NCI-H2196 (cell line): ENCODE results near the gene STUM.
"Not testable (repeated sequence)": the region's sequence is repeated elsewhere in the genome, so short reads cannot be mapped to it uniquely, and the experiment has no call there.

ENCODE experiments used
- DNase-seq: peaks from one replicate; lab custom pipeline; 2025; ENCODE audit not compliant: unreplicated experiment; lab: John Stamatoyannopoulos, UW

Gene STUM

DNA sequence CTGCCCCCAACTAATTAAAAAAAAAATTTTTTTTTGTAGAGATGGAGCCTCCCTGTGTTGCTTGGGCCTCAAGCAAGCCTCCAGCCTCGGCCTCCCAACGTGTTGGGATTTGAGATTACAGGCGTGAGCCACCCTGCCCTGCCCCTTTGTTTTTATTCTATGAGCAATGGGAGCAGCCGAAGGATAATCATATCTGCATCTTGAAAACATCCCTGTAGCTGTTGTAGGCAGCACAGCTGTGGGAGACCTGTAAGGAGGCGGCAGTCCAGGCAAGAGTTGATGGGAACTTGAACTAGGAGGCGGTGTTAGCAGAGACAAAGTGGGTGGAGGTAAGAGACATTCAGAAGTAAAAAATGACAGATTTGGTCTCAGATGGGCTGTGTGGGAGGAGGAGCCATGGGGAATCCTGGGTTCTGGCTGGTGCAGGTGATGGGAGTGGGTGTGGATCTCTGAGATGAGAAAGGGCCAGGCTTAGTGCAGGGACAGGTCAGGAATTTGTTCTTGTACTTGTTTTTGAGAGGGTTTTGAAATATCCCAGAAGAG lies 31.3 kb downstream of the STUM start:
- no peak for DNase-seq

DNA sequence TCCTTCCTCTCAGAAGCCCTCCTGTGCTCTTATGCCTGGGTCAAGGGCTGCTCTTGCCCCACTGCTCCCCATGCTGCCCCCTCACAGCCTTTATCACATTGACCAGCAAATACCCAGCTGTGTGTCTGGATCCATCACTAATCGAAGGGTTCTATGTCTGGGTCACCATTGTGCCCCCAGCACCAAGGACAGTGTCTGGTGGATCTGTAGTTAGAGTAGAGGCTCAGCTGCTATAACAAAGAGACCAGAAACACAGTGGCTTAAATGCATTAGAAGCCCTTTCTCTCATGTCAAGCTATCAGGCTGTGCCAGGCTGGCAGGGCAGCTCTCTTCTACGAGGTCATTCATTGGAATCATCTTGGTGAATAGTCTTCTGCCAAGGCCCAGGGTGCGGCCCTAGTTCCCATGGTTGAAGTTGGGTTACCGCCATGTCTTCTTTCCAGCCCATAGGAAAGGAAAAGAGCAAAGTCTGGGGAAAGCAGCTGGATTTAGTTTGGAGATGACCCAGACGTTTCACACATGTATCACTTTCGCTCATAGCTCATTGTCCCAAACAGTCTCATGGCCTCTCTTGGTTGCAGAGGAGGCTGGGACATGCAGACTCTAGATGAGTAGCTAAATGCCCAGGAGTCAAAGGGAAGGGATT lies 32.2 kb downstream of the STUM start:
- DNase-seq, result no peak

DNA sequence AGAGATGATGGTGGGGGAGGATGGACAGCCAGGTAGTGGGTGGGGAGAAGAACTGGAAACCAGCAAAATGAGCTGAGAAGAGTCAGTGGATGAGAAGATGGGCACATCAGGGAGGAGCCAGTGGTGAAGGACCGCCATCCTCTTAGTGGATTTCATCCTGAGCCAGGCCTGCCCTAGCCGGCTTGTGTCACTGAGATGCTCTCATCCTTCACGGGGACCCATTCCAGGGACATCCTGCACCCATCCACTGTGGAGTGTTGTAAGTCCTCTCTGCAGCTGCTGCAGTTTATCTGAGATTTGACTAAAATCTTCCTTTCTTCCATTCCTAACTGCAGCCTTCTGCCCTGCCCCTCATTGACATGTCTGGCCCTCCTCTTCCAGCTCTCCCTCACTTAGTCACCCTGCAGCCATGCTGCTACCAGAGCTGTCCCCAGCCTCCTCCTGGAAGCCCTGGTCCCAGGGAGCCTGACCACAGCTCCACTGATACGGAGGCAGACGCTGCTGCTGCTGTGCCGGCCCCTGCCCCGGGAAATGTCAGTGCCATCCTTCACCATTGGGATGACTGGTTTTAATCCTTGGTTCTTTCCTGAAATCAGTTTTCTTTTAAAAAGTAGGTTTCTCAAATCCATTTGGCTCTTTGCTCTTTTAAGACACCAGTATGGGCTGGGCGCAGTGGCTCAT lies 33.2 kb downstream of the STUM start:
- no peak for DNase-seq

DNA sequence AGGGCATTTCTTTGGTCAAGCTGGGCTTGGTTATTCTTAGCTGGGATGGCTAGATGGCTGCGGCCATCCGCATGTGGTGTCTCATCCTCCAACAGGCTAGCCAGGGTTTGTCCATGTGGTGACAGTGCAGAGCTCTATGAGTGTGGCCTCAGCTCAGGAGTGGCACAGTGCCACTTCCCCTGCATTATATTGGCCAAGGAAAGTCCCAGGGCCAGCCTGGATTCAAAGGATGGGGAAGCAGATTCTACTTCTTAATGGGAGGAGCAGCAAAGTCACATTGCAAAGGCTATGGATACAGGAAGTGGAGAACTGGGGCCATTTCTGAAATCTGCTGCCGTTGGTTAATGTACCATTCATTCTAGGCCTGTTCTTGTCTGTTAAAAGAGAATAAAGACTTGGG lies 34.4 kb downstream of the STUM start:
- DNase-seq, result no peak

DNA sequence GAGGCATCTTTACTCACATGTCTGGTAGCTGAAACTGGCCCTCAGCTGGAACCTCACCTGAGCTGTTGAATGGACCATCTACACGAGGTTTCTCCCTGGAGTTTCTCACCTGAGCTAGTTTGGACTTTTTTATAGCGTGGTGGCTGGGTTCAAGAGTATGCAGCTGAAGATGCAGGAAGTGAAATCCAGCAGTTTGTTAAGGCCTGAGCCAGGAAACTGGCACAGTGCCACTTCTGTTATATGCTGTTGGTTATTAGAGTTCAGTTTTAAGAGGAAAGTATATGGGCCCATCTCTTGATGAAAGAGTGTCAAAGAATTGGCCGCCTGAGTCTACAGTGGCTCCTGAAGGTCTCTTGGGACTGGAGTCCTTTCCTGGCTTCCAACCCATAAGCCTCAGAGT lies 35.6 kb downstream of the STUM start:
- no peak for DNase-seq

DNA sequence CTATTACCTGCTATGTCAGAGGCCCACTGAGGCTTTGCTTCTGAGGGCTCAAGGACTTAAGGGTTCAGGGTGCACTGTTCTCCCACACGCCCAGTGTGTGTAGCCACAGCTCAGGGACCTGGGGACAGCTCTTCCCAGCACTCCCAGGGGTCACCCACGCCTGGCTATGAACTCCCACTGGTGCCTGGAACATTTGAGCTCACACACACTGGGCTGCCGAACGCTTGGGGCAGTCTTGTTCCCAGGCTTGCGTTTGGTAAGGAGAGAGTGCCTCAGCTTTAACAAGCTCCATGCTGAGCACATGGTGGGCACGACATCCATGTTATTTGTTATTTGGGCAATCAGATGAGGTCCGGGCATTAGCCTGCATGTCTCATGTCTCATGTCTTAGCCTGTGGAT lies 37.6 kb downstream of the STUM start:
- no peak for DNase-seq

DNA sequence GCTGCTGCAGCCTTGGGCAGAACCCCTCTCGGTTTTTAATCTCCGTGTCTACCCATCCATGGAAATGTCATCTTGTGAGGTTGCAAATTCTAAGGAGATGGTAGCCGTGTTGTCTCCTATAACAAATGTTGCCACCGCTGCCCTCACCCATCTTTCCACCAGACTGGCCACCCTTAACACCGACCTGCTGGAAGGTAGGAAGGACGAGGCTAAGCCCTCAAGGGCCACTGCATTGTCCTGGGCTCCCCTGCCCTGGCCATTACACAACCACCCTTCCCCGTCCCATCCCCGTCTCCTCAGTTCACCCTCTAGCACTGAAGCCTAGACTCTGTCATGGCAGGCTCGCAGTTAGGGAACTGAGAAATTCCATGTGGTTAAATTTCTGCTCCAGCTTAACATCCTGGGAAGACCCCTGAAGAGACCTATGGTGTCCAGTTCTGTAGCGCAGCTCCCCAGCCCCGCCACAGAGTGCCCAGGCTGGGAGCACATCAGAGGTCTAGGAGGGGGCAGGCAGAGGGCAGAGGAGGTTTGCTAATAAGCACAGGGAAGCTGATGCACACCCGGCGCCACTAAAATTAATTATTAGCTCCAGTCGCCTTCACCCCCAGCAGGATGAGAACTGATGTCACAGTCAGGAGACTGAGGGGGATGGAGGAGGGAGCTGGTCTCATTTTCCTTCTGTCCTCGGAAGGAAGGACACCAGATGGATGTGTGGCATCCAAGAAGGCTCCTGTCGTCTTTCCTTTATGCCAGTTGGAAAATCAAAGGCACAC lies 38.3 kb downstream of the STUM start:
- DNase-seq, result no peak

DNA sequence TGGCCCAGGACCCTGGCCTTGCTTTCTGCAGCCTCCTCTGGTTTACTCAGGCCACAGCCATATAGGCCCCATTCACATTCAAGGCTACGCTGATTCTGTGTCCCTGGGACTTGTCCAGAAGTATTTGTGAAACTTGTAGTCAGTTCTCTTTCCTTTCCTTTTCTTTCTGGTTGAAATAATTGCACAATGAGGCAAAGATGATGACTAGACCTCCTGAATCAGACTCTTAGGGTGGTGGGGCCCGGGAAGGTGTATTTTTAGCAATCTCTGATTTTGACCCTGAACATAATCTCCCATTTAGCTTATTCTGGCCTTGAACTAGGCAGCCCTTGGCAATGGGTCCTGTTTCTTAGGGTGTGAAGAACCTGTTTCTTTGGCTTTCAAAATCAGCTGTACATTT lies 39.9 kb downstream of the STUM start:
- DNase-seq, result no peak

DNA sequence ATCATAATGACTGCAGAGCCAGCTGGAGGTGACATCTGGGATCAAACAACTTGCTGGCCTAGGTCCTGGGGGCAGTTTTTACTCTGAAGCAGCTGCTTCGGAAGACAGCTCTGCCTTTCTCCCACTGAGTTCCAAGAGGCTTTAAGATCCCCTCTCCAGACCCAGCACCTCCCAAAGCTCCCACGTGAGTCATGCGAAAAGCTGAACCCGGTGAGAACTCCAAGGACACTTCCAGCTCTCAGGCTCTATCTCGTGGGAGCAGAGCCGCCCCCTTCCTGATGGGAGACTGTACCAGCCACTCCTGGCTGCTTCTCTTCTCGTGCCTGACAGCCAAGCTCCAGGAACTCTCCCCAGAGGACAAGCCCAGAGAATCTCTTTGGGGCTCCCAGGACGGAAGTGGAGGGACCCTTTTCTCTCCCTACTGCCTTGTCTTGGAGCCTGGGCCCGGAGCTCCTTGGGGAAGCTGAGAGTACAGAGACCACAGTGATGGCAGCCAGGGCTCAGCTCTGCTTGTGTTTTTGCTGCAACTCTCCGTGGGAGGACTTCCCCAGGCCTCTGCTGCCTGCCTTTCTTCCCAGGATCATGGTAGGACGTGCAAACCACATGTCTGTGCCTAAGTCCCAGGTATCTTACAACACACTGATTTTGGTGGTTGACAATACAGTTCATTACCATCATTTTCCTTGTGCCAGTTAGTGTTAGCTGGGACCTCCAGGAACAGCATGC lies 40.6 kb downstream of the STUM start:
- DNase-seq, result no peak

DNA sequence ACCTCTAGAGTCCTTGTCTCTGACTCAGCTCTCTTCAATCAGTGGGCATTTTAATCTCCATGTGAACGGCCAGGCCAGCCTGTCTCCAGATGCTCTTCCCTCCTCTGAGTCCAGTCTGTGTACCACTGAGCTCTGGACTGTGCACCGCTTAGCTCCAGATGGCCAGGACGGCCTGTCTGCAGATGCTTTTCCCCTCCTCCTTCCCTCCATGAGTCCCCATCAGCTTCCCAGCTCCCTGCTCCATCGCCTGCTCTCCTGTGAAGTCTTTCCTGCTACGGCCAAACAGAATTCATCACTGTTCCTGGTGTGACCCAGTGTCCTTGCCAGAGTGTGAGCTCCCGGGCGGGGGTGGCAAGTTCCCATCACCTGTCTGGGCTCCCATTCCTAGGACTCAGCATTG lies 42.0 kb downstream of the STUM start:
- no peak for DNase-seq

DNA sequence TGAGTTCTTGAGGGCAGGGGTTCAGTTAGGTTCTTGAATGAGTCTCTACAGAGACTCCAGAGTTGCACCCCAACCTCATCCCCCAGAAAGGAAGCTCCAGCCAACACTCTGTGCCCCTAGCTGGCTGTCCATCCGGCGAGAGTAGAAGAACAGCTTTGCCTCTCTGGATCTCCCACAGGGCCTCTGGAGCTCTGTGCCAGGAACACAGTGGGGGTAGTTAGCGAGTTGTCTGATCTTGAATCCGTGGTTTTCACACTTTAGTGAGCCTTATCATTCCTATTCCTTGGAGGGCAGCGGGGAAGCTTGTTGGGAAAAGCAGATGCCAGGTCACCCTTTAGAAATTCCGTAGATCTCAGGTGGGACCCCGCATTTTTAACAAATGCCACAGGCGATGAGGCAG lies 45.0 kb downstream of the STUM start:
- no peak for DNase-seq

DNA sequence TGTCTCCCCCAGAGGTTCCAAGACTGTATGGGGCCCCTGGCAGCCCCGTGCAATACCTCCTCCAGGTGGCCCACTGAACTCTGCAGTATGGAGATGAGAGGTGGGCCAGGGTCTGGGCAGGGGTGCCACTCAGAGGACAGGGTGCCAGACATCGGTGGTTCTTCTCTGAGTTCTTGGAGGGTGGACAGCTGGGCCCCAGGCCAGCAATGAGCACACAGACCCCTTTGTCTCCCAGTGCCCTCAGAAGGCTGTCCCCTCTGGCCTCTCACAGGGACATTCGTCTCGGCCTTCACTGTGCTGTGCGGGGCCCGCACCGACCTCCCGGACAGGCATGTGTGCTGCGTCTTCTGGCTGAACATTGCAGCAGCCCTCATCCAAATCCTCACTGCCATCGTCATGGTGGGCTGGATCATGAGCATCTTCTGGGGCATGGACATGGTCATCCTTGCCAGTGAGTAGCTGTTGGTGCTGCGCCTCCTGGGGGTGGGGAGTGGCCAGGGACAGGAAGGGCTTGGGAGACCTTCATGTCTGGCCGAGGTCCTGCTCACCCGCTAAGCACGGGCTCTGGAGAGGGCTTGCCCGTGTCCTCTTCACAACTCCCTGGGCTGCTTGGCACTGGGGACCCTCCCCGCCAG lies 48.1 kb downstream of the STUM start:
- no peak for DNase-seq

DNA sequence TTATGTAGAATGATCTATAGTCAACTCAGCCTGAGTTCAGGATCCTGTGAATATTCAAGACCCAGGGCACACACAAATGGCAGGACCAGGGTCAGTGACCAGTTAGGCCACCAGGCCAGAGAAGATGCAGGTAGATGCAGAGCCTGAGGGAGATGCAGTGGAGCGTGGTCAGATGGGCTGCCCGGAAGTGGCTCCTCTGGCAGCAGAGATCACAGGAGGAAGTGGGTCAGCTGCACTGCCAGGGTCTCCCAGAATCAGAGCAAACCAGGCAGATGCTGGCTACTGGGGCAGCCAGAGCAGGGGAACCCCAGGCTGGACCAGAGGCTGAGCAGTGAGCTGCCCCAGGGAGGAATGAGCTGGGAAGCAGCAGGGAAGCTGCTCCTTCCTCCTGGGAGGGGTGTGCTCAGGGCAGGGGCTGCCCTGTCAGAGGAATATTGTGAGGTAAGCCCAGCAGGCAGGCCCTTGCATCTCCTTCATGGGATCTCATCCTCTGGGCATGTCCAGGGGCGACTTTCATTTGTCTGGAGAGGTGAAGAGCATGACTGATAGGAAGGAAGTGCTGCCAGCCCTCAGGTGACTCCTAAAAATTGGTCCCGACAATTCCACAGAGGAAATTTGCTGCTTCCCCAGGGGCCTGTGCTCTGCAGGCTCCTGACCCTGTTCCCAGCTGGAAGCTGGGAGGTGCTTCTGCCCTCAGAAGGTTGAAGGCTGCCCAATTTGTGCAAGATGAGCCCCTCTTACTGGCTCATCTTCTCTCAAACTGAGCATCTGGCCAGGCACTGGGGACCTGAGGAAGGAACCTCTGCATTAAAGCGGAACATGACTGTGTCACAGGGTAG lies 49.3 kb downstream of the STUM start:
- DNase-seq, result no peak

DNA sequence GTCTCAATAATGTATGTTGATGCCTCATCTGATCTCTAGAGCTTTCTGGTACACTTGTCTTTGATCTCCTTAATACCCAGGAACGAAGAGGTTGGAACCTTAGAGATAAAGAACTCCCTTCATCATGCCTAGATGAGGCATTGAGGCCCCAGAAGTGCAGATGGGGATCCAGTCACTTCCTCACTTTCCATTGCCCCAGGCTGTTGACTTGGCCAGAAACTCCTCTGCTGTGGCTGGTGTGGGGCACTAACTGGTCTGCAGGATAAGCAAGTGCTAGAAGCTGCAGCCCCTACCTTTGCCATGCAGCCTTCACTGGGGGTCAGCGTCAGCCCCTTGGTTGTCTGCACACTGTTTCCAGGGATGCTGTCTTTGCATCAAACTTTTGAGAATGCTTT lies 49.9 kb downstream of the STUM start:
- no peak for DNase-seq

DNA sequence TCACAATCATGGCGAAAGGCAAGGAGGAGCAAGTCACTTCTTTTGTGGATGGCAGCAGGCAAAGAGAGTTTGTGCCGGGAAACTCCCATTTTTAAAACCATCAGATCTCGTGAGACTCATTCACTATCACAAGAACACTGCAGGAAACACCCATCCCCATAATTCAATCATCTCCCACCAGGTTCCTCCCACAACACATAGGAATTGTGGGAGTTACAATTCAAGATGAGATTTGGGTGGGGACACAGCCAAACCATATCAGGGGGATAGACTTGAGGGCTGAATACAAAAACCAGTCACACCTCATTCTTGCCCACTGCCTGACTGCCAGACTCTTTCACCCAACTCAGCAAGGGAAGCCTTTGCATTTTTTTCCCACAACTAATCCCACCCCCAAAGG lies 50.4 kb downstream of the STUM start:
- DNase-seq, result not testable (repeated sequence)

DNA sequence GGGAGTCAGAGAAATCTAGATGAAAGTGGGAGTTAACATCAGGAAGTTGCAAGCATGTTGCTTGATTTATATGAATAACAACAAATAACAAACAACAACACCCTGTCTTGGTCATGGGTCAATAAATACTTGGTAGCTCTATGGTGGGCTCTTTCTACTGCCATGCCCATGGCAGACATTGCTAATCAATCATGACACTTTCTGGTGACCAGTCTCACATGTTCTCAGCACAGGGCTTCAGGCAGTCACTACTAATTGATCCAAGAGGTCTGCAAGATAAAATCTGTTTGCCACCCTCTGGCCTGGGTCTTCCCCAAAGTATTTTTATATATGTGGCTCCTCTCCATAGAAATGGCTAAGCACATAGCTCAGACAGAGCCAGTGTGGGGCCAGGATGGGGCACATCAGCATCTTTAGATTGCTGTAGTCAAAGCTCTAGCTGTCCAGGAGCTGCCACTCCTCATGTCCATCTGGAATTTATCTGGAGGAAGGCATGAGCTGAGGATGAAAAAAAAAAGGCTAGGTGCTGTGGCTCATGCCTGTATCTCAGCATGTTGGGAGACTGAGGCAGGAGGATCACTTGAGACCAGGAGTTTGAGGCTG lies 51.2 kb downstream of the STUM start:
- no peak for DNase-seq

DNA sequence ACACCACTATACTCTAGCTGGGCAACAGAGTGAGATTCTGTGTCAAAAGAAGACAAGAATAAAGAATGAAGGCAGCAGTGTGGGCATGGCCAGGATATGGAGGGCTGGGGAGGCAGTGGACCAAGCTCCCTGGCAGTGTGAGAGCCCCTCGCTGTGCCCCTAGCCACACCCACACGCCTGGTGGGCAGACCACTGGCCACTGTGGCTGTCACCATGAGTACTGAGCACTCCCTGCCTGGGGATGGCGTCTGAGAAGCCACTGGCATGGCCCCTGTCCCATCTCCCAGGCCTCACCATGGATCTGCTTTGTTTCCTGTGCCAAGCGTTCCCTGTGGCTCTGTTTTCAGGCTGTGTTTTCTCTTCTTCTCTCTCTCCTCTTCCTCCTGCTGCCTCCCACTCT lies 51.7 kb downstream of the STUM start:
- no peak for DNase-seq

DNA sequence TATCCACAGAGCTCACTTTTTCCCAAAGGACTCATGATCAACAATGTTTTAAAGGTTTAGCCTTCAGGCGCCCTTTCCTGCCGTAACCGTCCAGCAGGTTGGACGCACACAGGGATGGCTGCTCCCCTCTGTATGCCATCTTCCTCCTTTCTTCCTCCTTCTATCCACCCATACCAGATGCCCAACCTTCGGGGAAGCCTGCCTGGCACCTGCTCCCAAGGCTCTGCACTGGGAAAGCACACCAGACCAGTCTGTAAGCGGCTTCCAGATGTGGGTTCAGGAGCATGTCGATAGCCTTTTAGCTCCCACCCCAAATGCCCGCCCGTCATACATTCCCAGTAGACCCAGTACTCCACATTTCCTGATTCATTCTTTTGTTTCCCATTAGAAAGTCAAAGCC lies 52.9 kb downstream of the STUM start:
- no peak for DNase-seq

DNA sequence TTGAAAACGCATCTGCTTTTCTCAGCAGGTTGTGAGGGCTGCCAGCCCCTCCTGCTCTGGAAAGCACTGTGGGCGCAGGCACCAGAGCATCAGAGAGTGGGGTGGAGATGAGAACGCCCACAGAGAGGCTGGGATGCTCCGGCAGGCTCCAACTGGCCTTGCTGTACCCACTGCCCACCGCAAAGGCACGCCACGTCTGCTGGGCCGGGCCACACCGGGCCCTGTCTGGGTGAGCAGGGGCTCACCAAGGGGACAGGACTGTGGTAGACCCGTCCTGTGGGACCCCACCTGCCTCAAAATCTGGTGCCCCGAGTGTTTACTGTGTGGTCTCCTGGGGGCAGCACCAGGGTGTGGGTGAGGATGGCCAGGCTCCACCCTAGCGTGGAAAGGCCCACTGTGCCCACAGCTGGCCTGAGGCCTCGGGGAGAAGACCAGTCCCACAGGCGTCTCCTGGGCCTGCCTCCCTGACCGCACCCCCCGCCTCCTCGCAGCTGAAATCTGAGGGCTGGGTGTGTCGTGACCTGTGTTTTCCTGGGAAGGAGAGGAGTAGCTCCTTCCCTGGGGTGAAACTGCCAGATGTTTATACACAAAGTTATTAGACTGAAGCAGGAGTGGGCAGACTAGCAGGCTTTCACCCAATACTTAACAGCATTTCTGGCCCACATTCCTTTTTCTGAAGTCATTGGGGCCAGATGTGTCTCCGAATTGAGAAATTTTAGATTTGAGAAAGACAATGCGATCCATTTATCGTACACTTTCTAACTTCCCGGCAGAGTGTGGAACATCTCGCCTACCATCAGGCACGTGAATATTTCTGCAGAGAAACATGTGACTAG lies 53.8 kb downstream of the STUM start:
- no peak for DNase-seq
